ENCODE measurements around the gene LTK.
"Not testable (repeated sequence)": the region's sequence is repeated elsewhere in the genome, so short reads cannot be mapped to it uniquely, and the experiment has no call there.

Gene LTK

GRCh38 chr15:41473418-41473817, 40.2 kb downstream of the LTK start:
- peaks cover 73% of the 10 kb centered on the region for H3K36me3 ChIP-seq (ENCODE audit: insufficient read depth, low read length)
- H3K9me2 ChIP-seq (ENCODE audit: low read depth, low read length): no peaks in the 10 kb centered on the region
- H3K4me2 ChIP-seq (ENCODE audit: low read length): no peak overlapping the region
- no peaks in the 10 kb centered on the region for H3K4me1 ChIP-seq (ENCODE audit: insufficient read depth, low read length, severe bottlenecking)
- no peaks in the 10 kb centered on the region for H4K20me1 ChIP-seq (ENCODE audit: insufficient read depth, low read length)
- no peak overlapping the region for H3K9ac ChIP-seq (ENCODE audit: low read length)
- H3K4me3 ChIP-seq (ENCODE audit: low read depth, low read length, poor library complexity, severe bottlenecking): no peak overlapping the region
- H3K27me3 ChIP-seq (ENCODE audit: insufficient read depth, low read length): no peaks in the 10 kb centered on the region
- no peak overlapping the region for H2AFZ ChIP-seq (ENCODE audit: low read length)
- no peak overlapping the region for H3K27ac ChIP-seq (ENCODE audit: low read depth, low read length, poor library complexity, severe bottlenecking)
- H3K79me2 ChIP-seq (ENCODE audit: insufficient read depth, low read length): no peaks in the 10 kb centered on the region
- no peaks in the 10 kb centered on the region for H3F3A ChIP-seq (ENCODE audit: insufficient read depth, low read length)
- no peak for TF ChIP-seq EZH2 (IDR thresholded peaks at IDR 0.05; ENCODE audit: borderline replicate concordance, low read length)
- no peaks in the 10 kb centered on the region for H3K9me3 ChIP-seq (ENCODE audit: low read length)

- not testable (repeated sequence) for H3K4me2 ChIP-seq (ENCODE audit: low read length); H3K27me3 ChIP-seq (ENCODE audit: insufficient read depth, low read length); H3K9ac ChIP-seq (ENCODE audit: low read length); H3K9me3 ChIP-seq (ENCODE audit: low read length); H3K79me2 ChIP-seq (ENCODE audit: insufficient read depth, low read length); H3K4me3 ChIP-seq (ENCODE audit: low read depth, low read length, poor library complexity, severe bottlenecking); H3K27ac ChIP-seq (ENCODE audit: low read depth, low read length, poor library complexity, severe bottlenecking); H3K4me1 ChIP-seq (ENCODE audit: insufficient read depth, low read length, severe bottlenecking); H2AFZ ChIP-seq (ENCODE audit: low read length); H3F3A ChIP-seq (ENCODE audit: insufficient read depth, low read length); H3K9me2 ChIP-seq (ENCODE audit: low read depth, low read length); H4K20me1 ChIP-seq (ENCODE audit: insufficient read depth, low read length)
- peaks cover 68% of the 10 kb centered on the region for H3K36me3 ChIP-seq (ENCODE audit: insufficient read depth, low read length)
Measured at GRCh38 chr15:41469644-41470043, 44.0 kb downstream of the LTK start.

GRCh38 chr15:41466711-41467110, 46.9 kb downstream of the LTK start:
- Histone ChIP-seq H3K27me3 (ENCODE audit: insufficient read depth, low read length) (no peaks in the 10 kb centered on the region), H3K9me2 (ENCODE audit: low read depth, low read length) (no peaks in the 10 kb centered on the region), H3F3A (ENCODE audit: insufficient read depth, low read length) (no peaks in the 10 kb centered on the region), H3K79me2 (ENCODE audit: insufficient read depth, low read length) (no peaks in the 10 kb centered on the region), H2AFZ (ENCODE audit: low read length) (no peak overlapping the region), H4K20me1 (ENCODE audit: insufficient read depth, low read length) (no peaks in the 10 kb centered on the region), H3K4me3 (ENCODE audit: low read depth, low read length, poor library complexity, severe bottlenecking) (no peak overlapping the region), H3K9me3 (ENCODE audit: low read length) (no peaks in the 10 kb centered on the region), H3K4me2 (ENCODE audit: low read length) (no peak overlapping the region), H3K9ac (ENCODE audit: low read length) (no peak overlapping the region), H3K4me1 (ENCODE audit: insufficient read depth, low read length, severe bottlenecking) (no peaks in the 10 kb centered on the region), H3K27ac (ENCODE audit: low read depth, low read length, poor library complexity, severe bottlenecking) (no peak overlapping the region), H3K36me3 (ENCODE audit: insufficient read depth, low read length) (peaks cover 73% of the 10 kb centered on the region)
- TF ChIP-seq CTCF (IDR thresholded peaks at IDR 0.05; ENCODE audit: low read length): no peak
- TF ChIP-seq EZH2 (IDR thresholded peaks at IDR 0.05; ENCODE audit: borderline replicate concordance, low read length): no peak

- Histone ChIP-seq H3K4me1 (ENCODE audit: insufficient read depth, low read length, severe bottlenecking) (no peaks in the 10 kb centered on the region), H3K4me3 (ENCODE audit: low read depth, low read length, poor library complexity, severe bottlenecking) (no peak overlapping the region), H3K27ac (ENCODE audit: low read depth, low read length, poor library complexity, severe bottlenecking) (no peak overlapping the region), H3F3A (ENCODE audit: insufficient read depth, low read length) (no peaks in the 10 kb centered on the region), H3K79me2 (ENCODE audit: insufficient read depth, low read length) (no peaks in the 10 kb centered on the region), H3K9me2 (ENCODE audit: low read depth, low read length) (no peaks in the 10 kb centered on the region), H3K9me3 (ENCODE audit: low read length) (no peaks in the 10 kb centered on the region), H2AFZ (ENCODE audit: low read length) (no peak overlapping the region), H3K27me3 (ENCODE audit: insufficient read depth, low read length) (no peaks in the 10 kb centered on the region), H3K36me3 (ENCODE audit: insufficient read depth, low read length) (peaks cover 67% of the 10 kb centered on the region), H3K9ac (ENCODE audit: low read length) (no peak overlapping the region), H3K4me2 (ENCODE audit: low read length) (no peak overlapping the region), H4K20me1 (ENCODE audit: insufficient read depth, low read length) (no peaks in the 10 kb centered on the region)
- TF ChIP-seq CTCF (IDR thresholded peaks at IDR 0.05; ENCODE audit: low read length): peak; percentile 95
- no peak for TF ChIP-seq EZH2 (IDR thresholded peaks at IDR 0.05; ENCODE audit: borderline replicate concordance, low read length)
Measured at GRCh38 chr15:41465822-41466421, 47.7 kb downstream of the LTK start.
